Measurements from ENCODE around the gene SGK2.

GRCh38 chr20:43543138-43543537 is 15.7 kb upstream of the SGK2 start:
- TF ChIP-seq CTCF (IDR thresholded peaks at IDR 0.05 in 4 of 5, conservative IDR thresholded peaks at IDR 0.05 in 1 of 5) (no peak), POLR2A (IDR thresholded peaks at IDR 0.05) (no peak)
